HCT116 (cell line): ENCODE measurements around the gene BAHD1. TPM values are rescaled to one million over a fixed set of nuclear protein-coding genes. Genes with fewer than 3 reads are reported as not detected.

Experiments used
- ATAC-seq: fragments of 200-7000 bp; cut with Tn5 transposase; 2 replicates; pipeline ENCODE4 v1.9.1; 2020; ENCODE audit warnings: mild to moderate bottlenecking, moderate library complexity
- BruUV-seq: library from RNA; stranded (reverse); fragments of 400-500 nt; replicated peaks from 2 replicates; lab custom pipeline; 2021; lab: Mats Ljungman, UMichigan
- CTCF ChIA-PET: fragments of 300-600 bp; sonication (Branson Sonifier 250); formaldehyde crosslinking; loops from one replicate; lab custom pipeline; 2021; ENCODE audit warnings: antibody characterized with exemption; lab: Charles Lee
- POLR2A ChIA-PET: fragments of 300-600, 350-600 bp; sonication (Branson Sonifier 250); formaldehyde crosslinking; loops from one replicate; lab custom pipeline; 2021; ENCODE audit warnings: antibody characterized with exemption; lab: Charles Lee
- RAD21 ChIA-PET, 2 experiments: fragments of 300-600 bp; sonication (Branson Sonifier 250); formaldehyde crosslinking; loops; one replicate each; lab custom pipeline; 2023; ENCODE audit warnings: low total read pairs in 2 of 2; ENCODE audit not compliant: uncharacterized antibody in 2 of 2, unreplicated experiment in 2 of 2, low non-redundant PET in 1 of 2; lab: Charles Lee
- DNase-seq: peaks from one replicate; pipeline ENCODE4 v3.0.0-alpha.2; 2010; ENCODE audit warnings: low read depth, low spot score
- H2AFZ ChIP-seq: fragments of 200-600 bp; shearing (Covaris generic), sonication (generic); 2 replicates; pipeline ENCODE4 v1.6.1; 2017; ENCODE audit warnings: low read depth, mixed run types, mixed read lengths, antibody characterized with exemption, low read length; ENCODE audit not compliant: poor library complexity, severe bottlenecking
- H3K27ac ChIP-seq: 2 replicates; pipeline ENCODE4 v1.5.1; 2012; ENCODE audit warnings: low read depth, low read length
- H3K27me3 ChIP-seq: fragments of 200-600 bp; sonication (generic); 2 replicates; pipeline ENCODE4 v1.6.1; 2016; ENCODE audit warnings: mixed run types, low read length, mixed read lengths; ENCODE audit not compliant: insufficient read depth
- H3K36me3 ChIP-seq, 2 experiments: fragments of 200-500 bp in 1 of 2; fragments of 200-600 bp in 1 of 2; sonication (Bioruptor generic) in 1 of 2; sonication (generic) in 1 of 2; 2 replicates each; pipeline versions ENCODE4 v1.5.1 to v1.6.1; 2014 to 2016; ENCODE audit warnings: low read length in 2 of 2, inconsistent platforms in 1 of 2, mixed read lengths in 1 of 2, mixed run types in 1 of 2; ENCODE audit not compliant: insufficient read depth in 2 of 2, control insufficient read depth in 1 of 2
- H3K4me1 ChIP-seq, 2 experiments: fragments of 200-600 bp in 1 of 2; sonication (generic) in 1 of 2; 2 replicates each; pipeline versions ENCODE4 v1.5.1 to v1.6.1; 2012 to 2017; ENCODE audit warnings: low read length in 2 of 2, inconsistent platforms in 1 of 2, mild to moderate bottlenecking in 1 of 2, mixed read lengths in 1 of 2, mixed run types in 1 of 2, moderate library complexity in 1 of 2; ENCODE audit not compliant: insufficient read depth in 2 of 2, control insufficient read depth in 1 of 2
- H3K4me2 ChIP-seq: fragments of 200-600 bp; sonication (generic); 2 replicates; pipeline ENCODE4 v1.6.1; 2017; ENCODE audit warnings: mixed run types, low read length, mixed read lengths
- H3K4me3 ChIP-seq, 2 experiments: fragments of 200-600 bp in 1 of 2; sonication (generic) in 1 of 2; replicated peaks in 1 of 2; 2 replicates each; pipeline ENCODE4 v1.5.1; 2011 to 2016; ENCODE audit warnings: low read length in 2 of 2, control low read depth in 1 of 2, low read depth in 1 of 2, mild to moderate bottlenecking in 1 of 2, mixed read lengths in 1 of 2, mixed run types in 1 of 2
- H3K79me2 ChIP-seq: fragments of 200-600 bp; sonication (generic); 2 replicates; pipeline ENCODE4 v1.6.1; 2017; ENCODE audit warnings: mild to moderate bottlenecking, mixed run types, low read length, moderate library complexity, mixed read lengths; ENCODE audit not compliant: insufficient read depth
- H3K9ac ChIP-seq: fragments of 200-600 bp; sonication (generic); 2 replicates; pipeline ENCODE4 v1.6.1; 2016; ENCODE audit warnings: low read length, mixed read lengths
- H3K9me2 ChIP-seq: fragments of 200-600 bp; sonication (generic), shearing (Covaris generic); 2 replicates; pipeline ENCODE4 v1.6.1; 2017; ENCODE audit warnings: mixed run types, mild to moderate bottlenecking, moderate library complexity; ENCODE audit not compliant: insufficient read depth
- H3K9me3 ChIP-seq, 2 experiments: fragments of 200-500 bp in 1 of 2; fragments of 200-600 bp in 1 of 2; sonication (Bioruptor generic) in 1 of 2; sonication (generic) in 1 of 2; 2 replicates each; pipeline ENCODE4 v1.6.1; 2014 to 2017; ENCODE audit warnings: low read length in 2 of 2, mixed read lengths in 2 of 2, inconsistent platforms in 1 of 2, low read depth in 1 of 2, mild to moderate bottlenecking in 1 of 2, mixed run types in 1 of 2, moderate library complexity in 1 of 2; ENCODE audit not compliant: control insufficient read depth in 1 of 2, insufficient read depth in 1 of 2
- H4K20me1 ChIP-seq: fragments of 200-600 bp; sonication (generic), shearing (Covaris generic); 2 replicates; pipeline ENCODE4 v1.6.1; 2017; ENCODE audit warnings: mixed run types, mild to moderate bottlenecking, moderate library complexity; ENCODE audit not compliant: insufficient read depth
- CBX3 ChIP-seq: IDR thresholded peaks from 2 replicates; pipeline ENCODE4 v1.6.1; 2012; ENCODE audit warnings: low read depth
- EGR1 ChIP-seq: IDR thresholded peaks from 2 replicates; pipeline ENCODE4 v1.6.1; 2012; ENCODE audit warnings: low read depth
- ELF1 ChIP-seq: IDR thresholded peaks from 2 replicates; pipeline ENCODE4 v1.6.1; 2012; ENCODE audit warnings: low read depth, borderline replicate concordance
- FOSL1 ChIP-seq: IDR thresholded peaks from 2 replicates; pipeline ENCODE4 v1.6.1; 2012; ENCODE audit warnings: low read depth
- JUND ChIP-seq: IDR thresholded peaks from 2 replicates; pipeline ENCODE4 v1.6.1; 2012
- POLR2AphosphoS5 ChIP-seq: IDR thresholded peaks from 2 replicates; pipeline ENCODE4 v1.6.1; 2011; ENCODE audit warnings: mild to moderate bottlenecking, low read depth, low read length, moderate library complexity
- REST ChIP-seq: IDR thresholded peaks from 2 replicates; pipeline ENCODE4 v1.6.1; 2012; ENCODE audit warnings: low read depth
- SP1 ChIP-seq: IDR thresholded peaks from 2 replicates; pipeline ENCODE4 v1.6.1; 2012; ENCODE audit warnings: low read depth
- SRF ChIP-seq: IDR thresholded peaks from 2 replicates; pipeline ENCODE4 v1.6.1; 2012; ENCODE audit warnings: low read depth
- TCF7L2 ChIP-seq: IDR thresholded peaks from 2 replicates; pipeline ENCODE4 v1.7.0; 2011; ENCODE audit warnings: borderline replicate concordance, inconsistent platforms; ENCODE audit not compliant: insufficient read depth, insufficient read length; ENCODE audit errors: extremely low read depth
- YY1 ChIP-seq: IDR thresholded peaks from 2 replicates; pipeline ENCODE4 v1.6.1; 2011; ENCODE audit warnings: low read length, low read depth, moderate library complexity, mild to moderate bottlenecking; ENCODE audit not compliant: insufficient replicate concordance; ENCODE audit errors: extremely low read depth
- intact Hi-C: fragments of 100-400 bp; cut with micrococcal nuclease; formaldehyde crosslinking; loops from 2 replicates; pipeline ENCODE4 v1.10.0; 2022
- total RNA-seq: library from RNA; stranded (reverse); gene quantifications from one replicate; pipeline ENCODE4 v1.2.1, GENCODE V29; 2021; ENCODE audit not compliant: unreplicated experiment

The BAHD1 gene
- total RNA-seq, 1 experiment from 2014 or later = 25.0 TPM

- ChIA-PET RAD21 (no interaction called here), CTCF (no interaction called here), POLR2A (no interaction called here)
- Histone ChIP-seq H4K20me1 (no peaks in the 10 kb centered on the region), H3K4me2 (no peak overlapping the region), H3K36me3 (no peaks in the 10 kb centered on the region), H3K27me3 (no peaks in the 10 kb centered on the region), H3K9ac (no peak overlapping the region), H3K79me2 (peaks cover 67% of the 10 kb centered on the region), H3K4me1 (peaks cover 18 to 34% of the 10 kb centered on the region in 2 experiments), H2AFZ (no peak overlapping the region), H3K9me2 (no peaks in the 10 kb centered on the region), H3K4me3 (no peak overlapping the region), H3K9me3 (no peaks in the 10 kb centered on the region), H3K27ac (no peak overlapping the region)
- BruUV-seq = no TSS peak
- ATAC-seq = no peak
- no peak for DNase-seq
- TF ChIP-seq SRF (no peak), TCF7L2 (no peak), CBX3 (no peak), SP1 (no peak), YY1 (no peak), POLR2AphosphoS5 (no peak), JUND (no peak), ELF1 (no peak), REST (no peak), EGR1 (no peak), FOSL1 (no peak)
- intact Hi-C loops = no loop called here
Measured at GRCh38 chr15:40443846-40444245, 3.1 kb downstream of the BAHD1 start.
